GM18526 (cell line): ENCODE results near the gene OR51F1.

Experiments
- POLR2A ChIP-seq: IDR thresholded peaks from 3 replicates; pipeline ENCODE4 v1.6.1; 2011; ENCODE audit not compliant: insufficient read length; ENCODE audit errors: extremely low read depth

Gene OR51F1

GRCh38 chr11:4769838-4770237 is at the start of gene OR51F1:
Gene OR51F1, minus strand, starts transcription at chr11:4769938. Its CDS starts 0 bp downstream, at chr11:4769938.
- TF ChIP-seq POLR2A, result no peak

- TF ChIP-seq POLR2A, result no peak
Measured at GRCh38 chr11:4809246-4809645, 39.5 kb upstream of the OR51F1 start.

- TF ChIP-seq POLR2A, result no peak
Measured at GRCh38 chr11:4808476-4808875, 38.7 kb upstream of the OR51F1 start.

GRCh38 chr11:4804280-4804679 is 34.5 kb upstream of the OR51F1 start, which contains the start of gene OR52R1:
Gene OR52R1, minus strand, starts transcription at chr11:4804380. Its CDS starts 0 bp downstream, at chr11:4804380.
- TF ChIP-seq POLR2A, result no peak

- TF ChIP-seq POLR2A, result no peak
Measured at GRCh38 chr11:4798427-4799183, 28.9 kb upstream of the OR51F1 start.

GRCh38 chr11:4797206-4797605 is 27.5 kb upstream of the OR51F1 start:
- no peak for TF ChIP-seq POLR2A

- TF ChIP-seq POLR2A, result no peak
Measured at GRCh38 chr11:4782454-4782853, 12.7 kb upstream of the OR51F1 start.

GRCh38 chr11:4768094-4768493 is 1.6 kb downstream of the OR51F1 start:
- no peak for TF ChIP-seq POLR2A

- TF ChIP-seq POLR2A, result no peak
Measured at GRCh38 chr11:4766420-4767043, 3.2 kb downstream of the OR51F1 start.

- no peak for TF ChIP-seq POLR2A
Measured at GRCh38 chr11:4763096-4763495, 6.6 kb downstream of the OR51F1 start.

GRCh38 chr11:4751201-4751600 is 18.5 kb downstream of the OR51F1 start:
- no peak for TF ChIP-seq POLR2A

GRCh38 chr11:4748438-4748837 is 21.3 kb downstream of the OR51F1 start:
- no peak for TF ChIP-seq POLR2A

- no peak for TF ChIP-seq POLR2A
Measured at GRCh38 chr11:4740735-4741134, 29.0 kb downstream of the OR51F1 start.

- no peak for TF ChIP-seq POLR2A
Measured at GRCh38 chr11:4727171-4727570, 42.6 kb downstream of the OR51F1 start.
